HepG2 (cell line): ENCODE measurements around the gene CNOT6. TPM values are rescaled to one million over a fixed set of nuclear protein-coding genes. Genes with fewer than 3 reads are reported as not detected.

Source experiments
- ATAC-seq: fragments of 200-7000 bp; cut with Tn5 transposase; 3 replicates; pipeline ENCODE4 v1.9.1; 2020; ENCODE audit warnings: mild to moderate bottlenecking, moderate library complexity
- BruUV-seq: library from RNA; stranded (reverse); fragments of 400-500 nt; replicated peaks from 2 replicates; lab custom pipeline; 2021; lab: Mats Ljungman, UMichigan
- CTCF ChIA-PET: fragments of 300-600 bp; formaldehyde crosslinking; extraction: SDS; loops from one replicate; lab custom pipeline; 2021; ENCODE audit warnings: low total read pairs, inconsistent platforms, low intra/inter-chr PET ratio; lab: Yijun Ruan, JAX
- POLR2A ChIA-PET: fragments of 350-600 bp; sonication (Branson Sonifier 250); formaldehyde crosslinking; loops from one replicate; lab custom pipeline; 2020; ENCODE audit warnings: antibody characterized with exemption, inconsistent platforms; lab: Yijun Ruan, JAX
- DNase-seq: peaks from one replicate; pipeline ENCODE4 v3.0.0-alpha.2; 2015; ENCODE audit warnings: low spot score
- FAIRE-seq: peaks from 3 replicates; lab custom pipeline; 2011; peaks lifted over from hg19 to GRCh38; lab: Jason Lieb, UNC
- H2AFZ ChIP-seq: one replicate; pipeline ENCODE4 v1.6.1; 2011; ENCODE audit warnings: low read length, inconsistent platforms
- H3K27ac ChIP-seq: fragments of 300-600 bp; 3 replicates; pipeline ENCODE4 v1.8.0; 2011; ENCODE audit warnings: mixed run types, mild to moderate bottlenecking, mixed read lengths, low read length, inconsistent platforms; ENCODE audit not compliant: insufficient read depth; ENCODE audit errors: extremely low read length
- H3K27me3 ChIP-seq, 2 experiments: fragments of 200-600 bp in 1 of 2; 2 replicates in 1 of 2; 3 replicates in 1 of 2; pipeline versions ENCODE4 v1.6.0 to v1.8.0; 2011; ENCODE audit warnings: low read length in 2 of 2, mild to moderate bottlenecking in 2 of 2, moderate library complexity in 2 of 2, inconsistent platforms in 1 of 2; ENCODE audit not compliant: insufficient read depth in 2 of 2, control insufficient read depth in 1 of 2
- H3K36me3 ChIP-seq, 2 experiments: fragments of 200-600 bp in 1 of 2; replicated peaks in 1 of 2; 2 replicates in 1 of 2; 3 replicates in 1 of 2; pipeline versions ENCODE4 v1.5.1 to v1.8.0; 2011; ENCODE audit warnings: low read length in 2 of 2, inconsistent platforms in 1 of 2; ENCODE audit not compliant: insufficient read depth in 2 of 2, control insufficient read depth in 1 of 2
- H3K4me1 ChIP-seq: 2 replicates; pipeline ENCODE4 v1.5.1; 2012; ENCODE audit warnings: low read length, inconsistent platforms; ENCODE audit not compliant: insufficient read depth
- H3K4me2 ChIP-seq: 2 replicates; pipeline ENCODE4 v1.6.0; 2011; ENCODE audit warnings: low read depth, low read length, inconsistent platforms
- H3K4me3 ChIP-seq, 3 experiments: fragments of 200-600 bp in 1 of 3; sonication (generic), shearing (Covaris generic) in 1 of 3; replicated peaks in 1 of 3; 2 replicates each; pipeline ENCODE4 v1.5.1; 2011 to 2016; ENCODE audit warnings: low read length in 3 of 3, inconsistent platforms in 2 of 3, low read depth in 2 of 3, mild to moderate bottlenecking in 2 of 3, control low read depth in 1 of 3, mixed read lengths in 1 of 3; ENCODE audit not compliant: insufficient read depth in 1 of 3
- H3K79me2 ChIP-seq: one replicate; pipeline ENCODE4 v1.6.1; 2011; ENCODE audit warnings: low read length, inconsistent platforms; ENCODE audit not compliant: insufficient read depth
- H3K9ac ChIP-seq: 2 replicates; pipeline ENCODE4 v1.6.0; 2011; ENCODE audit warnings: mild to moderate bottlenecking, low read depth, low read length, inconsistent platforms; ENCODE audit not compliant: insufficient read depth
- H3K9me3 ChIP-seq: 2 replicates; pipeline ENCODE4 v1.5.1; 2012; ENCODE audit warnings: mild to moderate bottlenecking, low read length
- H4K20me1 ChIP-seq: 2 replicates; pipeline ENCODE4 v1.6.0; 2011; ENCODE audit warnings: inconsistent platforms, mild to moderate bottlenecking, low read length, moderate library complexity; ENCODE audit not compliant: insufficient read depth
- FOXO4 ChIP-seq: sonication (generic); formaldehyde crosslinking; conservative IDR thresholded peaks from 2 replicates; pipeline ENCODE4 v1.8.1; 2023; ENCODE audit warnings: missing genetic modification reagents
- GRHL1 ChIP-seq: sonication (generic); formaldehyde crosslinking; conservative IDR thresholded peaks from 2 replicates; pipeline ENCODE4 v1.8.0; 2022; ENCODE audit warnings: missing genetic modification reagents
- IKZF4 ChIP-seq: sonication (generic); formaldehyde crosslinking; IDR thresholded peaks from 2 replicates; pipeline ENCODE4 v1.5.1; 2020; ENCODE audit warnings: borderline replicate concordance, mild to moderate bottlenecking, low read depth, missing genetic modification reagents; ENCODE audit errors: not compliant biosample characterization
- STAT5B ChIP-seq: sonication (generic); formaldehyde crosslinking; IDR thresholded peaks from 2 replicates; pipeline ENCODE4 v1.4.0; 2020; ENCODE audit warnings: missing genetic modification reagents
- ZNF747 ChIP-seq: sonication (generic); formaldehyde crosslinking; IDR thresholded peaks from 2 replicates; pipeline ENCODE4 v1.8.1; 2023; ENCODE audit warnings: missing genetic modification reagents, mild to moderate bottlenecking, borderline replicate concordance
- WGBS: methylation state at CpG from one replicate; pipeline ENCODE4 v1.1.6; 2017; ENCODE audit warnings: low lambda C conversion rate; 5-methylcytosine and 5-hydroxymethylcytosine counted together
- in situ Hi-C: cut with HindIII; loops from 2 replicates; pipeline ENCODE4 v1.10.0; 2017; ENCODE audit warnings: low pct_unique_long_range_greater_than_20kb; ENCODE audit not compliant: extremely low pct_ligation_motif_present
- intact Hi-C: fragments of 100-400 bp; cut with micrococcal nuclease; formaldehyde crosslinking; loops from one replicate; pipeline ENCODE4 v1.10.0; 2022; ENCODE audit not compliant: unreplicated experiment
- polyA plus RNA-seq, 8 experiments: library from polyadenylated mRNA; depleted of rRNA in 3 of 8; stranded (reverse) in 7 of 8; unstranded in 1 of 8; fragments of >200 nt; fragmentation: Illumina TruSeq in 4 of 8; extraction: Trizol in 4 of 8; gene quantifications; 2 replicates each; pipeline versions ENCODE4 v1.2.1 to v1.2.3, GENCODE V29; 2011 to 2016; ENCODE audit warnings: low read depth in 4 of 8, missing spikeins in 1 of 8, mixed read lengths in 1 of 8; ENCODE audit not compliant: insufficient read depth in 1 of 8
- total RNA-seq, 5 experiments: library from RNA; depleted of rRNA; stranded (reverse); fragments of >200 nt; fragmentation: Illumina TruSeq; extraction: Trizol; gene quantifications; 2 replicates each; pipeline ENCODE4 v1.2.3, GENCODE V29; 2016; ENCODE audit warnings: low read depth in 1 of 5
- TF ChIP-seq, protein P1 (sequence below): IDR thresholded peaks from 2 replicates; pipeline ENCODE4 v1.6.1; 2016; ENCODE audit warnings: low read depth, borderline replicate concordance

CNOT6 gene
- total and polyA plus RNA-seq, 2 of the 13 experiments (the other 11 are each of a cell fraction or from before 2014, with no cell fraction given), result 8.8 to 9.1 TPM

GRCh38 chr5:180469586-180469865 lies 24.7 kb upstream of the CNOT6 start:
- H3K4me2 ChIP-seq, result no peak overlapping the region
- 0 out of 2 replicates have a peak, but pooled peaks cover 2% of the 10 kb centered on the region for H4K20me1 ChIP-seq
- no peak overlapping the region for H3K9ac ChIP-seq
- no peaks in the 10 kb centered on the region for H3K9me3 ChIP-seq
- ChIA-PET CTCF (no interaction called here), POLR2A (no interaction called here)
- H3K27ac ChIP-seq, result no peak overlapping the region
- ATAC-seq, result no peak
- in situ Hi-C loops (loop anchor here (25.0 kb wide), 1 partner anchor 257 kb away; the partner anchor contains the start of gene RASGEF1C), intact Hi-C loops (no loop called here)
- no TSS peak for BruUV-seq
- 4% methylated on average over 2 of the region's 2 CpGs for WGBS
- no peaks in the 10 kb centered on the region for H3K79me2 ChIP-seq
- peaks cover 3 to 31% of the 10 kb centered on the region in 2 experiments; a peak in 3 of 5 replicates for H3K27me3 ChIP-seq
- TF ChIP-seq STAT5B (no peak), FOXO4 (no peak), GRHL1 (CRISPR knock-in tag) (no peak), ZNF747 (CRISPR knock-in tag) (no peak), IKZF4 (no peak)
- TF ChIP-seq, protein P1, sequence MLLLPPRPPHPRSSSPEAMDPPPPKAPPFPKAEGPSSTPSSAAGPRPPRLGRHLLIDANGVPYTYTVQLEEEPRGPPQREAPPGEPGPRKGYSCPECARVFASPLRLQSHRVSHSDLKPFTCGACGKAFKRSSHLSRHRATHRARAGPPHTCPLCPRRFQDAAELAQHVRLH, result no peak
- TF ChIP-seq, all 625 proteins: peak for 0
- H3K4me1 ChIP-seq, result peaks cover 5% of the 10 kb centered on the region; the same call in 1 of the 2 replicates
- H3K36me3 ChIP-seq, result no peaks in the 10 kb centered on the region
- H2AFZ ChIP-seq, result no peak overlapping the region
- no peak for DNase-seq
- H3K4me3 ChIP-seq, result no peak overlapping the region
- no peak for FAIRE-seq
